ENCODE data around the gene MTA3.

Gene MTA3

GRCh38 chr2:42648796-42649195, 80.4 kb downstream of the MTA3 start:
- TF ChIP-seq, protein P1, sequence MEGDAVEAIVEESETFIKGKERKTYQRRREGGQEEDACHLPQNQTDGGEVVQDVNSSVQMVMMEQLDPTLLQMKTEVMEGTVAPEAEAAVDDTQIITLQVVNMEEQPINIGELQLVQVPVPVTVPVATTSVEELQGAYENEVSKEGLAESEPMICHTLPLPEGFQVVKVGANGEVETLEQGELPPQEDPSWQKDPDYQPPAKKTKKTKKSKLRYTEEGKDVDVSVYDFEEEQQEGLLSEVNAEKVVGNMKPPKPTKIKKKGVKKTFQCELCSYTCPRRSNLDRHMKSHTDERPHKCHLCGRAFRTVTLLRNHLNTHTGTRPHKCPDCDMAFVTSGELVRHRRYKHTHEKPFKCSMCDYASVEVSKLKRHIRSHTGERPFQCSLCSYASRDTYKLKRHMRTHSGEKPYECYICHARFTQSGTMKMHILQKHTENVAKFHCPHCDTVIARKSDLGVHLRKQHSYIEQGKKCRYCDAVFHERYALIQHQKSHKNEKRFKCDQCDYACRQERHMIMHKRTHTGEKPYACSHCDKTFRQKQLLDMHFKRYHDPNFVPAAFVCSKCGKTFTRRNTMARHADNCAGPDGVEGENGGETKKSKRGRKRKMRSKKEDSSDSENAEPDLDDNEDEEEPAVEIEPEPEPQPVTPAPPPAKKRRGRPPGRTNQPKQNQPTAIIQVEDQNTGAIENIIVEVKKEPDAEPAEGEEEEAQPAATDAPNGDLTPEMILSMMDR (IDR thresholded peaks at IDR 0.05; ENCODE audit: borderline replicate concordance, insufficient read depth, low read depth, low read length) = no peak
- H3K4me3 ChIP-seq (ENCODE audit: low read depth, low read length) = no peak overlapping the region

- no peak overlapping the region for H3K4me3 ChIP-seq (ENCODE audit: low read depth, low read length)
- TF ChIP-seq, protein P1 (IDR thresholded peaks at IDR 0.05; ENCODE audit: borderline replicate concordance, insufficient read depth, low read depth, low read length) = no peak
These were observed 82.6 kb downstream of the MTA3 start for GRCh38 chr2:42651057-42651456.

GRCh38 chr2:42652086-42652485, 83.7 kb downstream of the MTA3 start:
- TF ChIP-seq, protein P1 (IDR thresholded peaks at IDR 0.05; ENCODE audit: borderline replicate concordance, insufficient read depth, low read depth, low read length) = no peak
- H3K4me3 ChIP-seq (ENCODE audit: low read depth, low read length) = no peak overlapping the region

- TF ChIP-seq, protein P1 (IDR thresholded peaks at IDR 0.05; ENCODE audit: borderline replicate concordance, insufficient read depth, low read depth, low read length) = no peak
- no peak overlapping the region for H3K4me3 ChIP-seq (ENCODE audit: low read depth, low read length)
These were observed 84.6 kb downstream of the MTA3 start for GRCh38 chr2:42653039-42653438.

- TF ChIP-seq, protein P1 (IDR thresholded peaks at IDR 0.05; ENCODE audit: borderline replicate concordance, insufficient read depth, low read depth, low read length) = no peak
- no peak overlapping the region for H3K4me3 ChIP-seq (ENCODE audit: low read depth, low read length)
These were observed 85.5 kb downstream of the MTA3 start for GRCh38 chr2:42653908-42654445.

- H3K4me3 ChIP-seq (ENCODE audit: low read depth, low read length) = no peak overlapping the region
- TF ChIP-seq, protein P1 (IDR thresholded peaks at IDR 0.05; ENCODE audit: borderline replicate concordance, insufficient read depth, low read depth, low read length) = no peak
These were observed 89.9 kb downstream of the MTA3 start for GRCh38 chr2:42658306-42658705.

GRCh38 chr2:42659609-42660008, 91.2 kb downstream of the MTA3 start:
- H3K4me3 ChIP-seq (ENCODE audit: low read depth, low read length) = no peak overlapping the region
- TF ChIP-seq, protein P1 (IDR thresholded peaks at IDR 0.05; ENCODE audit: borderline replicate concordance, insufficient read depth, low read depth, low read length) = no peak

All from GM12875 (cell line).